Chondrocyte (in vitro differentiated cells): ENCODE results near the gene GABRA1. TPM values are rescaled to one million over a fixed set of nuclear protein-coding genes. Genes with fewer than 3 reads are reported as not detected.

ENCODE experiments used
- DNase-seq: peaks from one replicate; pipeline ENCODE4 v3.0.0; 2021; ENCODE audit warnings: mixed read lengths, low spot score
- H3K27ac Mint-ChIP-seq: one replicate; pipeline ENCODE4 v1.8.0; 2021; ENCODE audit warnings: mild to moderate bottlenecking, moderate library complexity, mixed read lengths; ENCODE audit not compliant: unreplicated experiment
- H3K27me3 Mint-ChIP-seq: 2 replicates; pipeline ENCODE4 v1.8.0; 2021; ENCODE audit warnings: low read depth, mixed read lengths
- H3K36me3 Mint-ChIP-seq: 2 replicates; pipeline ENCODE4 v1.8.0; 2021; ENCODE audit warnings: low read depth, mixed read lengths
- H3K4me1 Mint-ChIP-seq: 2 replicates; pipeline ENCODE4 v1.8.0; 2021; ENCODE audit warnings: low read depth, mild to moderate bottlenecking, mixed read lengths
- H3K4me3 Mint-ChIP-seq: one replicate; pipeline ENCODE4 v1.8.0; 2021; ENCODE audit warnings: mild to moderate bottlenecking, moderate library complexity, mixed read lengths; ENCODE audit not compliant: unreplicated experiment
- H3K9me3 Mint-ChIP-seq: 2 replicates; pipeline ENCODE4 v1.8.0; 2021; ENCODE audit warnings: low read depth, mixed read lengths
- total RNA-seq: library from RNA; stranded (reverse); gene quantifications from 3 replicates; pipeline ENCODE4 v1.2.1, GENCODE V29; 2021
- TF ChIP-seq, protein P1 (sequence below): fragments of 200-600 bp; sonication (generic); IDR thresholded peaks from 2 replicates; pipeline ENCODE4 v1.5.0; 2021; ENCODE audit warnings: antibody characterized with exemption, mild to moderate bottlenecking, moderate library complexity

Gene GABRA1
- total RNA-seq, 1 donor from 2014 or later = not detected

DNA sequence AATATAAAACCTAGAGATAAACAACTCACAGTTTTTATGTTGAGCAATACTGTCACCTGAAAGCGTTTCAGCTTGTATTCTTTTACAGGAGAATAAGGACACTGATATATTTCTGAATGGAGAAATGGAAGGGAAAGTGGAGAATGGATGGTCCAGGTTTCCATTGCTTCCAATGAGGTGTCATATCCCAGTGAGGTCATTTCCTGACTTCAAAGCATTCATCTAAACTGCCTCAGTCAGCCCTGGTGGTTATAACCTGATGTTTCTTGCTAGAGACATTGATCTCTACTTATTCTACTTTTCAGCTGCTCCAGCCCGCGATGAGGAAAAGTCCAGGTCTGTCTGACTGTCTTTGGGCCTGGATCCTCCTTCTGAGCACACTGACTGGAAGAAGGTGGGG, 2.6 kb downstream of the GABRA1 start:
- Mint-ChIP-seq H3K4me1 (peaks cover 4% of the 10 kb centered on the region), H3K4me3 (no peak overlapping the region), H3K9me3 (no peaks in the 10 kb centered on the region), H3K27ac (no peak overlapping the region), H3K27me3 (peaks cover 40% of the 10 kb centered on the region), H3K36me3 (no peaks in the 10 kb centered on the region)
- TF ChIP-seq, protein P1, sequence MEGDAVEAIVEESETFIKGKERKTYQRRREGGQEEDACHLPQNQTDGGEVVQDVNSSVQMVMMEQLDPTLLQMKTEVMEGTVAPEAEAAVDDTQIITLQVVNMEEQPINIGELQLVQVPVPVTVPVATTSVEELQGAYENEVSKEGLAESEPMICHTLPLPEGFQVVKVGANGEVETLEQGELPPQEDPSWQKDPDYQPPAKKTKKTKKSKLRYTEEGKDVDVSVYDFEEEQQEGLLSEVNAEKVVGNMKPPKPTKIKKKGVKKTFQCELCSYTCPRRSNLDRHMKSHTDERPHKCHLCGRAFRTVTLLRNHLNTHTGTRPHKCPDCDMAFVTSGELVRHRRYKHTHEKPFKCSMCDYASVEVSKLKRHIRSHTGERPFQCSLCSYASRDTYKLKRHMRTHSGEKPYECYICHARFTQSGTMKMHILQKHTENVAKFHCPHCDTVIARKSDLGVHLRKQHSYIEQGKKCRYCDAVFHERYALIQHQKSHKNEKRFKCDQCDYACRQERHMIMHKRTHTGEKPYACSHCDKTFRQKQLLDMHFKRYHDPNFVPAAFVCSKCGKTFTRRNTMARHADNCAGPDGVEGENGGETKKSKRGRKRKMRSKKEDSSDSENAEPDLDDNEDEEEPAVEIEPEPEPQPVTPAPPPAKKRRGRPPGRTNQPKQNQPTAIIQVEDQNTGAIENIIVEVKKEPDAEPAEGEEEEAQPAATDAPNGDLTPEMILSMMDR = no peak
- DNase-seq = no peak

DNA sequence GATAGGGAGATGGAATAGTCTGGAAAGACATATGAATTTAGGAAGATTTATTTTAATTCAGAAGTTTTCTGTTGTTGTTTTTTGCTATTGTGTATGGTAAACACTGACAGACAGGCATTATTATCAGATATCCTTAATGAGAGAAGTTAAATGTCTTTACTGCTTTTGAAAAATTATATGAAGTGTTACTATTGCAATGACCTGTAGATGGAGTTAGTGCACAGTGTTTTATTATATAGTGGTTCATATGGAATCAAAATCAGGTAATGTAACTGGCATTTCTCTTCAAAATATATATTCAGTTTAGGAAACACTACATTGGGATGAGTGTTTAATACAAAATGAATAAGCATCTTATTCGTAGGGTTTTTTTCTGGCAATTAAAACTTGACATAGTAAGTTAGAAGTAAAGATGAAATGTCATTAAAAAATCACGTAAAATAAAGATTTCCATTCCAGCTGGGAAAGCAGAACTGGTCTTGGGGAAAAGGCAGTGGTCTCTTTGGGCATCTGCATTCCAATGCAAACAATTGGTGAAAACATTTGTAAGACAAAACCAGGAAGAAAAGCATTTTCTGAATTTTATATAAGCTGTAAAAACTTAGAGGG, 3.9 kb downstream of the GABRA1 start:
- DNase-seq = no peak

DNA sequence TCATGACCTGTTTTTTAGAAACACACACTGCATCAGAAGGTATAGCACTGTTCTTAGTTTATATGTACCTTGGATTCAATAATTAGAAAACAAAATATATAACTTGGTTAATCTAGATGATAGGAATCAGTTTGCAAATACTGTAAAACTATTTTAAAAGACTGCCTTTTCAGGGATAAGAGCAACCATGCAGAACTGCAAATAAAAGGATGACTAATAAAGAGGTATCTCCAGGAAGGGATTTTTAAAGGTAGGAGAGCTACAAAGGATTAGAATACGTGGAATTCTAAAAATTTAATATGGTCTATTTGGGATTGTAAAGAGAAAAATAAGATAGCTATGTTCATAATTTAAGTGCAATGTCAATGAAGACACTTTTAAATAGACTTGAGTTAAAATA, 9.4 kb downstream of the GABRA1 start:
- TF ChIP-seq, protein P1 = no peak
- Mint-ChIP-seq H3K4me3 (no peak overlapping the region), H3K4me1 (no peaks in the 10 kb centered on the region), H3K27ac (no peak overlapping the region), H3K27me3 (peaks cover 14% of the 10 kb centered on the region), H3K36me3 (no peaks in the 10 kb centered on the region), H3K9me3 (no peaks in the 10 kb centered on the region)
- DNase-seq = no peak

More for the DNA sequence above, 3.9 kb downstream of the GABRA1 start:
- Mint-ChIP-seq H3K36me3 (no peaks in the 10 kb centered on the region), H3K27ac (no peak overlapping the region), H3K9me3 (no peaks in the 10 kb centered on the region), H3K4me3 (no peak overlapping the region), H3K4me1 (peaks cover 4% of the 10 kb centered on the region), H3K27me3 (peaks cover 39% of the 10 kb centered on the region)
- TF ChIP-seq, protein P1 = peak; percentile 80

DNA sequence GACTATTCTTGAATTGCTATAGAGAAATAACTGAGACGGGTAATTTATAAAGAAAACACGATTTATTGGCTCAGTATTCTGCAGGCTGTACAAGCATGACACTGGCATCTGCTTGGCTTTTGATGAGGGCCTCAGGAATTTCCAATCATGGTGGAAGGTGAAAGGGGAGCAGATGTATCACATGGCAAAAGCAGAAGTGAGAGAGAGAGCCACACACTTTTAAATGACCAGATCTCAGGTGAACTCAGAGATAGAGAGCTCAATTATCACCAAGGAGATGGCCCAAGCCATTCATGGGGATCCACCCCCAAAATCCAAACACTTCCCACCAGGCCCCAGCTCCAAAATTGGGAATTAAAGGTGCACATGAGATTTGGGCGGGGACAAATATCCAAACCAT, 15.3 kb downstream of the GABRA1 start:
- Mint-ChIP-seq H3K4me1 (no peaks in the 10 kb centered on the region), H3K27me3 (peaks cover 4% of the 10 kb centered on the region), H3K4me3 (no peak overlapping the region), H3K27ac (no peak overlapping the region), H3K9me3 (no peaks in the 10 kb centered on the region), H3K36me3 (no peaks in the 10 kb centered on the region)
- no peak for DNase-seq
- TF ChIP-seq, protein P1 = no peak

DNA sequence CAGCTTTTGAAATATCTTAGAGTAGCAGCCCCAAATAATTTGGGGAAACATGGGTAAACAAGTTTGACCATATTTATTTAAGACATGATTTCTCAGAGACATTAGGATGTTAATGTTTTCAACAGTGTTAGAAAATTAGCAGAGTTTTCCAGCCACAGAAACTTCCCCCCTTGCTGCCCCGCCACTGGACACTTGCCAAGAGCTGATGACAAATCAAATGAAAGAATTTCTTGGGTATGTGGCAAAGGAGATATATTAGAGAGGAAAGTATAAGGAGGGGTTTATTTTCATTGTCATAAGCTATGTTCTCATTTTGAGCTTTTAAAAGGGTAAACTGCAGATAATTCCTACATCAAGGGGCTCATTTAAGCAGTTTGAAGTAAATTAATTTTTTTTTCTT, 15.9 kb downstream of the GABRA1 start:
- H3K36me3 Mint-ChIP-seq = no peaks in the 10 kb centered on the region
- no peak overlapping the region for H3K4me3 Mint-ChIP-seq
- TF ChIP-seq, protein P1 = no peak
- H3K4me1 Mint-ChIP-seq = no peaks in the 10 kb centered on the region
- peaks cover 1% of the 10 kb centered on the region for H3K27me3 Mint-ChIP-seq
- no peak for DNase-seq
- H3K9me3 Mint-ChIP-seq = no peaks in the 10 kb centered on the region
- H3K27ac Mint-ChIP-seq = no peak overlapping the region
